Tongue (tissue), 2 donors: Measurements from ENCODE around the gene KLHDC1. TPM values are rescaled to one million over a fixed set of nuclear protein-coding genes. Genes with fewer than 3 reads are reported as not detected.
"Not testable (repeated sequence)": the region's sequence is repeated elsewhere in the genome, so short reads cannot be mapped to it uniquely, and the experiment has no call there.

Experiments
- DNase-seq: peaks from one replicate; pipeline ENCODE4 v3.0.0-alpha.2; 2015
- total RNA-seq: library from RNA; depleted of rRNA; stranded (reverse); fragments of >200 nt; gene quantifications from one replicate; pipeline ENCODE4 v1.2.3, GENCODE V29; 2014

The KLHDC1 gene
- total RNA-seq, 1 donor from 2014 or later: 10.9 TPM

GRCh38 chr14:49727171-49727570 lies 34.3 kb downstream of the KLHDC1 start:
- DNase-seq: no peak

- DNase-seq: no peak
Measured at GRCh38 chr14:49732896-49733295, 40.0 kb downstream of the KLHDC1 start.

GRCh38 chr14:49733836-49734235 lies 40.9 kb downstream of the KLHDC1 start:
- DNase-seq: no peak

- DNase-seq: not testable (repeated sequence)
Measured at GRCh38 chr14:49735669-49736068, 42.7 kb downstream of the KLHDC1 start.

- no peak for DNase-seq
Measured at GRCh38 chr14:49745191-49745590, 52.3 kb downstream of the KLHDC1 start.

- not testable (repeated sequence) for DNase-seq
Measured at GRCh38 chr14:49746476-49746875, 53.6 kb downstream of the KLHDC1 start.

- no peak for DNase-seq
Measured at GRCh38 chr14:49754570-49755097, 61.7 kb downstream of the KLHDC1 start.

- no peak for DNase-seq
Measured at GRCh38 chr14:49755378-49755777, 62.5 kb downstream of the KLHDC1 start.

GRCh38 chr14:49761839-49762551 lies 69.1 kb downstream of the KLHDC1 start:
- DNase-seq: no peak

GRCh38 chr14:49766839-49767238 lies 73.9 kb downstream of the KLHDC1 start:
- peak; percentile 37 for DNase-seq

GRCh38 chr14:49767270-49767570 lies 74.3 kb downstream of the KLHDC1 start:
- DNase-seq: no peak

- DNase-seq: peak; percentile 95
Measured at GRCh38 chr14:49767571-49768300, 74.8 kb downstream of the KLHDC1 start, which contains the start of gene KLHDC2. Gene KLHDC2, plus strand, starts transcription at chr14:49768153. Its CDS starts 316 bp downstream, at chr14:49768469.

- DNase-seq: peak; percentile 59
Measured at GRCh38 chr14:49768301-49769121, 75.6 kb downstream of the KLHDC1 start.

- no peak for DNase-seq
Measured at GRCh38 chr14:49769171-49769570, 76.3 kb downstream of the KLHDC1 start.

GRCh38 chr14:49769581-49770211 lies 76.8 kb downstream of the KLHDC1 start:
- DNase-seq: no peak

GRCh38 chr14:49770212-49770817 lies 77.4 kb downstream of the KLHDC1 start:
- DNase-seq: no peak

- DNase-seq: not testable (repeated sequence)
Measured at GRCh38 chr14:49771691-49772090, 78.8 kb downstream of the KLHDC1 start.

- no peak for DNase-seq
Measured at GRCh38 chr14:49774106-49774505, 81.2 kb downstream of the KLHDC1 start.

GRCh38 chr14:49778421-49778820 lies 85.5 kb downstream of the KLHDC1 start:
- DNase-seq: no peak

- DNase-seq: not testable (repeated sequence)
Measured at GRCh38 chr14:49781040-49781439, 88.1 kb downstream of the KLHDC1 start.

GRCh38 chr14:49783394-49784014 lies 90.6 kb downstream of the KLHDC1 start:
- no peak for DNase-seq
